HG03095 (cell line): ENCODE measurements around the gene TMOD3.

Source experiments
- ATAC-seq: cut with Tn5 transposase; IDR thresholded peaks from one replicate; pipeline ENCODE4 v1.9.1; 2021; ENCODE audit warnings: moderate library complexity; ENCODE audit not compliant: unreplicated experiment

TMOD3 gene

DNA sequence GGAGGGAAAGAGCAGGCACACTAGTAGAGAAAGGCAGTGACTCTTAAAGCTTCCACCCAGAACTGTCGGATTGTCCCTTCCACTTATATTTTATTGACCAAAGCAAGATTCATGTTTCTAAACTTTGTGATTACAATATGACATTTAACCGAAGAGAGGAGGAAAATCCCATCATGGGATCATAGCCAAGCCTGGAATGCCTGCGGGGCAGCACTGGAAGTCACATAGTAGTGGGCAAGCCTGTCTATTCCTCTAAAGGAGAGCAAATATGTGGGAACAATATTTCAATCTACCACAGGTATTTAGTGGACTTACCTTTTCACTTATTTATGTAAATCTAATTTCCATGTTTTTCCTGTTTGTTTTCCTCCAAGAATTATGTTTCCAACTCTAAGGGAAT, 3.8 kb upstream of the TMOD3 start:
- no peak for ATAC-seq

DNA sequence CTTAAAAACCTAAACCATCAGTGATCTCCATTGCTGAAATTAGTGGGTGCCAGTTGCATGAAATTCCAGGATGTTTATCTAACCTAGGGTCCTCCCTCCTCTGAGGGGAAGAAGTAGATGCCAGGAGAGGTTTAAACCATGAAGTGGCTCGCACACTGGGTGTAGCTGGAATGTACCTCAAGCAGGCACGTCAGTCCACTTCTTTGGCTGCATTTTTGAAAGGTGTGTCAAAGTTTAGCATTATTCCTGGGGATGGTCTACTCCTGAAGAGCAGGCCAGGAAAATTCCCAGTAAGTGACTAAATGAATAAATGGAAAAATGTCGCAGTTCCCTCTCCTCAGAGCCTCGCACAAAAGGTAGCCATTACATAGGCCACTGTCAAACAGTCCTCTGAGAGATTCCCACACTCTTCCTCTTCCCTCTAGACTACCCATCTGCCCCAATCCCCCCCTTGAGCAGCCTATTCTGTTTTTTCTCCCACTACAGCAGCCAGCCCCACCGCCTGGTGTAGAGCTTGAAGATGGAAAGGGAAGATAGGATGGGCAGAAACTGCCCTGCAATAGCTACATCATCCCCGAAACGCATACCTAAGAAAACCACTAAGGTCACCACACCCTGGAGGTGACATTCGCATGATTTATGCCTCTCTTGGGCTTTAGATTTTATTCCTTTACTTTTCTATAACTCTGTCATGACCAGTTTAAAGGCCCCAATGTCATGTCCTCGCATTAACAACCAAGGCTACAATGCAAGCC, 655 bp upstream of the TMOD3 start:
- no peak for ATAC-seq

GRCh38 chr15:51830276-51830806, 888 bp downstream of the TMOD3 start:
- ATAC-seq: peak; percentile 10

- no peak for ATAC-seq
Measured at GRCh38 chr15:51833772-51834171, 4.3 kb downstream of the TMOD3 start.

GRCh38 chr15:51837792-51838251, 8.4 kb downstream of the TMOD3 start:
- ATAC-seq: no peak

GRCh38 chr15:51838270-51838669, 8.8 kb downstream of the TMOD3 start:
- no peak for ATAC-seq

DNA sequence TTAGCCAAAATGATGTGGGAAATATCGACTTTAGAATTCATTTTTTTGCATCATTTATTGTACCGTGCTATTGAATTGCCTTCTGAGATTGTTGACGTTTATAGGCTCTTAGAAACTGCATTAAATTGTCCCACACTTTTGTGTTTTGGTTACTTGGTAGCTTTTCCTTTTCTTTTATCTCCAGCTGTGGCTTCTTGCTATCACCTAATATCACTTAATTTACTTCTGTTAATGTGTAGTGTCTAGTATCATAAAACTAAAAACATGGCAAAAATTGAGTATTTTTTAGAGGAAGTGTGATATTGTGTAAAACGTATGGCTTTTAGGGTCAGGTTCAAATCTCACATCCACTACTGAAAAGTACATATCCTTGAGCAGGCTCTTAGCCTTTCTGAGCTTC, 11.2 kb downstream of the TMOD3 start:
- ATAC-seq: no peak

DNA sequence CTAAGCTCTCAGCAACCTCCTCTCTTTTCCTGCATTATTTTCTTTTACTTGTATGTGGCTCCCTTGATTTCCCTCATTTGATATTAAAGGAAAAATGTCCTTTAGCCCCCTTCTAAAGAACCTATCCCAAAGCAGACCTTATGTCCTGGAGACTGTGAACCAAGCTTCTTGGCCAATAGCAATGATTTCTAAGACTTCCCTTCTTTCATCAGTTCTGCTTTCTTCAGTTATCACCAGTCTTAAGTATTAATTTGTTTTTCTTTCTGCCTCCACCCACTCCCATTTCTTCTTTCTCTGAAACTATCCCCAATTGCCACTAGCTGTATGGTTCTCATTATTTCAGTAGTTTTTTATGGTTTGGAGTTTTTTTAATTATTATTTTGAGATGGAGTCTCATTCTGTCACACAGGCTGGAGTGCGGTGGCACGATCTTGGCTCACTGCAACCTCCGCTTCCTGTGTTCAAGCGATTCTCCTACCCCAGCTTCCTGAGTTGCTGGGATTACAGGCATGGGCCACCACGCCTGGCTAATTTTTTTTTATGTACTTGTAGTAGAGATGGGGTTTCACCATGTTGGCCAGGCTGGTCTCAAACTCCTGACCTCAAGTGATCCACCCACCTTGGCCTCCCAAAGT, 12.1 kb downstream of the TMOD3 start:
- ATAC-seq: no peak

GRCh38 chr15:51842265-51842664, 12.8 kb downstream of the TMOD3 start:
- no peak for ATAC-seq

DNA sequence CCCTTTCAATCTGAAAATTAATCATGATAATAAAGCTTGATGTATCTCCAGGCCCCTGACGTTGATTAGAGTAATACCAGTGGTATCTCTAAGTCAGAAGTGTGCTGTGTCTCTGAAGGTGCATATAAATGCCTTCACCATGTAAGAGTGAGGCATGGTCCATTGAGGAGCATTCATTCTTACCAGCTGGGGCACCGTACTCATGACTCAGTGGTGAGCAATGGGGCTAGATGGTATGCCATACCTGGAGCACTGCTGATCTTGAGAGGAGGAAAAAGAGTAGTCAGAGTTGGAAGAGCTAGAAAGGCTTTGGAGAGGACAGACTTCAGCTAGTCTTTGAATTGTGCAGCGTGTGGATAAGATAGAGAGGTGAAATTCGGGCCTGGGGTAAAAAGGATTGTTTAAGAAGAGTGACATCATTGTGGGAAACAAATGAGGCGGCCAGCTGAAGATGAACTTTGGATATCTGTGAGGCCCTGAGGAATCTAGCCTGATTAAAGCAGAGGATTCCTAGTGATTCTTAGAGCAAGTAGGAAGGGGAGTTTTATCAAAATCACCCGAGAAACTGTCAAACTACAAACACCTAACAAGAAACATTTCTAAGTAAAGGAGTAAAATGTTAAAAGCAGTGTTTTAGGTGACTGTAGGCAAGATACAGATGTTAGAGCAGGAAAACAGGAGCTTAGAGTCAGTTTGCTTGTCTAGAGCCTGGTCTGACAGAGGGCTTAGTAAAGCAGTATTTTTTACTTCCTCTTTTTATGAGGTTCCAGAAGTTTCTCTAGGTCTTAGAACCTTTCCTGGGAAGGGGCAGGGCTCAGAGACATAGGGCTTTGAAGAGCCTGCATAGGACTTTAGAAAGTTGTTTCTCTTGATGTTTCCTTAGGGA, 13.6 kb downstream of the TMOD3 start:
- ATAC-seq: no peak

DNA sequence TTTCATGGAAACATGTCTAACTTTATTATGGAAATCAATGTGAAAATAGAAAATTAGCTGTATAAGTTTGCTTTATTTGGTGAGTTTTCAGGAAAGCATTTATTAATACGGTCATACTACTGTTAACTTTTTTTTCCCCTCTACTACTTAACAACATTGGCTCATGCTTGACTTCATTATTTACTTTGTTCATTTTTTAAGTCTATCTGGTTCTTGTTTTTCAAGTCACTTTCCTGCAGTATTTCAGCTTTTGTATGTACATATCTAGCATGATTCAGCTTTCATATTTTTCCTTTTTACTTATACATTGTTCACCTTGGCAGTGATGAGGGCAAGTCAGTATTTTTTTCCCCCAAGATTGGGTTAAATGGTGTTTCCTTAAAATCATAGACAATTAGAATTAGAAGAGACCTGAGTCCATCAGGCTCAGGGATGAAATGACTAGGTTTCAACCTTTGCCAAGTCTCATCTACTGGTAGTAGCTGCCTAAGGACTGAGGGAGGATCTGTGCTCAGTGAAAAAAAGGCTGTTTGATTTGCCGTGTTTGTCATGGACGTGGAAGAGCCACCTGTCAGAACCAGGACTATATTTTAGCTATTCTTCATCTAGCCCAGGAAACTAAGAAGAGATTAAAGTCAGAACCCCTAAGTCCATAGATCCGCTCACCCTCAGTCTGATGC, 15.4 kb downstream of the TMOD3 start:
- ATAC-seq: no peak

DNA sequence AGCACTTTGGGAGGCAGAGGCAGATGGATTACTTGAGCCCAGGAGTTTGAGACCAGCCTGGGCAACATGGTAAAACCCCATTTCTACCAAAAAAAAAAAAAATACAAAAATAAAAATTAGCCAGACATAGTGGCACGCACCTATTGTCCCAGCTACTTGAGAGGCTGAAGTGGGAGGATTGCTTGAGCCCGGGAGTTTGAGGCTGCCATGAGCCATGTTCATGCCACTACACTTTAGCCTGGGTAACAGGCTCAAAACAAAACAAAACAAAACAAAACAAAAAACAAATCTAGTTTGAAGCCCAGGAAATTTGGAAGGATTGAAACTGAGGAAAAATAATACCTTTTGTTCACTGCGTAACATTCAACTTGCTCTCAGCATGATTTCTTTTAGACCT, 16.6 kb downstream of the TMOD3 start:
- ATAC-seq: no peak

DNA sequence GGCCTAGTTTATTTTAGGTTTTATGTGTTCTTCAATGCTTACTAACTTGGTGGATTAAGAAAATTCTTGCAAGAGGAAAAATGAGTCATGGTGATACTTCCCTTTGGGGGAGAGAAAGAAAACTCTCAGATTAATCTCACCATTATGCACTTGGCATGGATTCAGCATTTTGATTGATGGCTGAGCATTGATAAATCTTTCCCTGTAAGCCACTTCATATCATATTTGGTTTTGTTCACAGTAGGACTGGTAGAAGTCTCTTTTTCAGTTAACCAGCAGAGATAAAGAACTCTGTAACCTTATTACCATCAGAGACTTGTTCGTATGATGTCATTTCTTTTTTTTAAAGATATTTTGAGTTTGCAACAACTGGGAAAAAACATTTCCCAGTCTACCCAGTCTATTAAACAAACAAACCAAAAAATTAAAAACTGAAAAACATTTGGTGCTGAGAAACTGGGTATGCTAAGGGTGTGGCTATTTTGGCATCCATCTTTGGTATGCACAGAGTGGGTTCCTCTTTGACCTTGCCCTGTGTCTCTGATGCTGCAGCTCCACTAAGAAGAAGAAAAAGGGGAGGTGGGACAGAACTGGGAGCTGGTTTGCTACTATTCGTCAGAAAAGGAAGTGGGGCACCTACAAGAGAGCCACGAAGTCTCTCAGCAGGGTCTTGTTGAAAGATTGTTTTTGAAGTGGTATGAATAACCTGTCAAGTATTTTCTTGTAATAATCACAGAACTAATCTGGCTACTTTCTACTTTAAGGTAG, 17.2 kb downstream of the TMOD3 start:
- no peak for ATAC-seq

DNA sequence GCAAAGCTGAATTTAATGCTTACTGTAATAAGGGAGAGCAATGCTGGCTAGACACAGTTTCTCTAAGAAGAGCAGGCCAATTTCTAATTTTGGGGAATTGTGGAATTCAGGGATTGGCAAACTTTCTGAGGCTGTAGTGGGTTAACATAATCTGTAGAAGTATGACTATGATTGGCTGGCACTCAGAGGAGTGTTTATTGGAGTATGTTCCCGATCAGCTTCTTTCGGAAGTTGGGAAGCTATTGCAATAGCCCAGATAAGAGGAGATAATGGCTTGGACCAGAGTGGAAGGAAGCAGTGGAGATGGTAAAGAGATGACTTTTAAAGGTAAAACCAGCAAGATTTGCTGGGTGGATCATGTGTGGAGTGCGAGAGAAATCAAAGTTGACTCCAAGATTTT, 19.4 kb downstream of the TMOD3 start:
- no peak for ATAC-seq

- ATAC-seq: no peak
Measured at GRCh38 chr15:51849860-51850259, 20.4 kb downstream of the TMOD3 start.

DNA sequence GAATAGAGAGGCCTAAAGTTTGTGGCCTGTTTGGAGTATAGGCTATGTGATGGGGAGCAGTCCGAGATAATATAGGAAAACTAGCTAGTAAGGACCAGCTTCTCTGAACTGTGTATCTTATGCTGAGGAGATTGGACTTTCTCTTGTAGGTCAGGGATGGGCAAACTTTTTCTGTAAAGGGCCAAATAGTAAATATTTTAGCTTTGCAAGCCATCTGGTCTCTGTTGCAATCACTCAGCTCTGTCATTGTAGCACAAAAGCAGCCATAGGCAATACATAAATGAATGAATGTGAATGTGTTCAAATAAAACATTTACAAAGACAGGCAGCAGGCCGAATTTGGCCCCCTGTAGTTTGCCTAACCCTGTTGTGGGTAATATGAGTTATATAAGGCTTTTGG, 24.5 kb downstream of the TMOD3 start:
- no peak for ATAC-seq

- ATAC-seq: no peak
Measured at GRCh38 chr15:51855612-51856011, 26.2 kb downstream of the TMOD3 start.

DNA sequence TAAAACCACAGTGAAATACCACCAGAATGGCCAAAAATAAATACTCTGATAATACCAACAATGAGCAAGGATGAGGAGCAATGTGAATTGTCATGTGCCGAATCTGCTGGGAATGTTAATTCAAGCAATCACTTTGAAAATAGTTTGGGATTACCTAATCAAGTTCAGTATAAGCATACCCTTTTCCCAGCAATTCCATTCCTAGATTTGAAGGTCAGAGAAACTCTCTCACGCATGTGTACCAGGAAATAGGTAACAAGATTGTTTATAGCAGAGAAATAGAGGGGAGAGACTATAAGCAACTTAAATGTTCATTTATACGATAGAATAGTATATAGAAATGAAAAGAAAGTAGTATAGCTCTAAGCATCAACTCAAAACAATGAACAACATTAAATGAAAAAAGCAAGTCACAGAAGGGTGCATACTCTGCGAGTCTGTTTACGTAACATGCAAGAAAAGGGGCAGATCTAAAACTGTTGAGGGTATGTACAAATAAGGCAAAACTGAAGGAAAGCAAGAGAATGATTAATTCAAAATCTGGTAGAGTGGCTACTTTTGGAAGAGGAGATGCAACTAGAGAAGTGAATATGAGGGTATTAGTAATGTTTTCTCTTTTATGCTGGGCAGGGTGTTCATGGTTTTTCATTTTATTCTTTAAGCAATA, 27.4 kb downstream of the TMOD3 start:
- ATAC-seq: no peak

DNA sequence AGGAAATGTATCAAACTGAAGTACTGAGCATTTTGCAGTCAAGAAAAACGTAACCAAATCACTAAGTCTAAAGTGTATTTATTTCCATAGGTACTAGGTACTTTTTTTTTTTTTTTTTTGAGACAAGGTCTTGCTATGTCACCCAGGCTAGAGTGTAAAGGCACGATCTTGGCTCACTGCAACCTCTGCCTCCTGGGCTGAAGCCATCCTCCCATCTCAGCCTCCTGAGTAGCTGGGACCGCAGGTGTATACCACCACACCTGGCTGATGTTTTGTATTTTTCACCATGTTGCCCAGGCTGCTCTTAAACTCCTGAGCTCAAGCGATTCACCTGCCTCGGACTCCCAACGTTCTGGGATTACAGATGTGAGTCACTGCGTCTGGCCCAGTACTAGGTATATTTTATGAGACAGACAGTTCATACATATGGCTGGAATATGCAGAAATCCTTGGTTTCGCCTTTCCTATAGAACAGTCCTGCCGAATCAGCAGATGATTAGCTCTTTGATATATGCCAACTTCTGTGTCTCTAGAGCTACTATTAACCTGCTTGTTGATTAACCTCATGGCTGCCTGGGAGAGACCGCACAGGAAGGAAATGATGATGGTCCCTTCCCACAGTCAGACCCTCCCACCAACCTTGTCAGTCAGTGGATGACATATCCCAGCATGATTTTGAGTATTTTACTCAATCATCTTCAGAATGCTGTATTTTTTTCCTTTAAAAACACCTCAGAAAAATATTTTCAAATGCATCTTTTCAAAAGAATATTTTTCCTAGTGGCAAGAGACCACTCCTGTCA, 32.3 kb downstream of the TMOD3 start:
- ATAC-seq: no peak
